AG09319 (cell line): ENCODE data around the gene EPB41L4A.
"Not testable (repeated sequence)": the region's sequence is repeated elsewhere in the genome, so short reads cannot be mapped to it uniquely, and the experiment has no call there.

Experiments used
- DNase-seq: peaks from one replicate; pipeline ENCODE4 v3.0.0-alpha.2; 2010; ENCODE audit warnings: low read depth; ENCODE audit errors: extremely low read depth
- TF ChIP-seq, protein P1 (sequence below): IDR thresholded peaks from 2 replicates; pipeline ENCODE4 v1.5.1; 2011; ENCODE audit warnings: low read depth, mild to moderate bottlenecking, inconsistent platforms, low read length, moderate library complexity

The EPB41L4A gene

DNA sequence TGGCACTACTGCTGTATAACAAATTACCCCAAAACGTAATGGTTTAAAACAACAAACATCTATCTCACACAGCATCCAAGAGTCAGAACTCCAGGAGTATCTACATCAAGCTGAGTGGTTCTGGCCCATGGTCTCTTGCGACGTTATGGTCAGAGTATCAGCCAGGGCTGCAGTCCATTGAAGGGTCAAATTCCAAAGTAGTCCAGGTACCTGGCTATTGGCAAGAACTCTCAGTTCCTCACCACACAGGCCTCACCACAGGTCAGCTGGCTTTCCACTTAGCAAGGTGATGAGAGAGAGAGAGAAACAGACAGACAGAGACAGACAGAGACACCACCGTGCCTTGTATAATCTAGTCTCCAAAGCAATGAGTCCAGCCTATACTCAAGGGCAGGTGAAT, 22.6 kb downstream of the EPB41L4A start:
- TF ChIP-seq, protein P1, sequence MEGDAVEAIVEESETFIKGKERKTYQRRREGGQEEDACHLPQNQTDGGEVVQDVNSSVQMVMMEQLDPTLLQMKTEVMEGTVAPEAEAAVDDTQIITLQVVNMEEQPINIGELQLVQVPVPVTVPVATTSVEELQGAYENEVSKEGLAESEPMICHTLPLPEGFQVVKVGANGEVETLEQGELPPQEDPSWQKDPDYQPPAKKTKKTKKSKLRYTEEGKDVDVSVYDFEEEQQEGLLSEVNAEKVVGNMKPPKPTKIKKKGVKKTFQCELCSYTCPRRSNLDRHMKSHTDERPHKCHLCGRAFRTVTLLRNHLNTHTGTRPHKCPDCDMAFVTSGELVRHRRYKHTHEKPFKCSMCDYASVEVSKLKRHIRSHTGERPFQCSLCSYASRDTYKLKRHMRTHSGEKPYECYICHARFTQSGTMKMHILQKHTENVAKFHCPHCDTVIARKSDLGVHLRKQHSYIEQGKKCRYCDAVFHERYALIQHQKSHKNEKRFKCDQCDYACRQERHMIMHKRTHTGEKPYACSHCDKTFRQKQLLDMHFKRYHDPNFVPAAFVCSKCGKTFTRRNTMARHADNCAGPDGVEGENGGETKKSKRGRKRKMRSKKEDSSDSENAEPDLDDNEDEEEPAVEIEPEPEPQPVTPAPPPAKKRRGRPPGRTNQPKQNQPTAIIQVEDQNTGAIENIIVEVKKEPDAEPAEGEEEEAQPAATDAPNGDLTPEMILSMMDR = no peak
- no peak for DNase-seq

DNA sequence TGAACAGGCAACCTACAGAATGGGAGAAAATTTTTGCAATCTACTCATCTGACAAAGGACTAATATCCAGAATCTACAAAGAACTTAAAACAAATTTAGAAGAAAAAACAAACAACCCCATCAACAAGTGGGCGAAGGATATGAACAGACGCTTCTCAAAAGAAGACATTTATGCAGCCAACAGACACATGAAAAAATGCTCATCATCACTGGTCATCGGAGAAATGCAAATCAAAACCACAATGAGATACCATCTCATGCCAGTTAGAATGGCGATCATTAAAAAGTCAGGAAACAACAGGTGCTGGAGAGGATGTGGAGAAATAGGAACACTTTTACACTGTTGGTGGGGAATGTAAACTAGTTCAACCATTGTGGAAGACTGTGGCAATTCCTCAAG, 23.8 kb downstream of the EPB41L4A start:
- DNase-seq = not testable (repeated sequence)

DNA sequence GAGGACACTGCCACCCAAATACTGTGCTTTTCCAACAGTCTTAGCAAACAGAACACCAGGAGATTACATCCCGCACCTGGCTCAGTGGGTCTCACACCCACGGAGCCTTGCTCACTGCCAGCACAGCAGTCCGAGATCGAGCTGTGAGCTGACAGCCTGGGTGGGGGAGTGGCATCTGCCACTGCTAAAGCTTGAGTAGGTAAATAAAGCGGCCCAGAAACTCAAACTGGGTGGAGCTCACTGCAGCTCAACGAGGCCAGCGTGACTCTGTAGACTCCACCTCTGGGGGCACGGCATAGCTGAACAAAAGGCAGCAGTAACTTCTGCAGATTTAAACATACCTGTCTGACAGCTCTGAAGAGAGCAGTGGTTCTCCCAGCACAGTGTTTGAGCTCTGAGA, 28.8 kb downstream of the EPB41L4A start:
- no peak for DNase-seq
- TF ChIP-seq, protein P1 = no peak

DNA sequence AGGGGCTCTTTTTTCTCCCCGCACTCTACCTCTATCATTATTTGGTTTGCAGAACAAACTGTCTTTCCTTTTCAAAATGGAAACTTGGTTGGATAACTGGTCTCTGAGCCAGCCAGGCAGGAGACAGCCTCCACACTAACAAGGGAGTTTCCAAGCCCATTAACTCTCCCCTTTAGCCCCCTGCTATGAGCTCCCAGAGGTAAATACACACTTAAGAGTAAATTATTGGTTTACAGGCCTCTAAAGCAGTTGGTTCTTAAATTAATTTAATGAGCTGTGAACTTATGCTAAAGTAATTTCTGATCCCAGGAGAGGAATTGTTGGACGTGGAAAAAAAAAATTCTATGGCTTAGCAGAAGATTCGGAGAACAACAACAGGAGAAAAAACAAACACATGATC, 30.3 kb downstream of the EPB41L4A start:
- TF ChIP-seq, protein P1 = no peak
- DNase-seq = no peak

DNA sequence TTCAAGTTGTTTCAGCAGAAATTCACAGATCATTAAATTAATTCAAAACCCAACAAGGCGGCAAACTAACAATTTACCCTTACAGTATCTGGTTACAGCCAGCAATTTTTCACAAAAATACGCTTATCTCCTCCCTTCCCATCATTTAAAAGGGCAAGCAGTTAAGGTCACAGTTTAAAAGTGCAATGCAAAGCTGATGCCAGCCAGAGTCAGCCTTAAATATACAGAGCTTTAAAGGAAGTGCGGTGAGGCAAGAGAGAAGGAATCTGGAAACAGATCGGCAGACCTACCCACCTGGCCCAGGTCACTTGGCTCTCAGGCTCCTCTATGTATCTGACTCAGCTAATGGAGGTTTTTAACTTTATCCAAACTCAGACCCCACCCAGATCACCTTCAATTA, 31.0 kb downstream of the EPB41L4A start:
- TF ChIP-seq, protein P1 = no peak
- DNase-seq = no peak

DNA sequence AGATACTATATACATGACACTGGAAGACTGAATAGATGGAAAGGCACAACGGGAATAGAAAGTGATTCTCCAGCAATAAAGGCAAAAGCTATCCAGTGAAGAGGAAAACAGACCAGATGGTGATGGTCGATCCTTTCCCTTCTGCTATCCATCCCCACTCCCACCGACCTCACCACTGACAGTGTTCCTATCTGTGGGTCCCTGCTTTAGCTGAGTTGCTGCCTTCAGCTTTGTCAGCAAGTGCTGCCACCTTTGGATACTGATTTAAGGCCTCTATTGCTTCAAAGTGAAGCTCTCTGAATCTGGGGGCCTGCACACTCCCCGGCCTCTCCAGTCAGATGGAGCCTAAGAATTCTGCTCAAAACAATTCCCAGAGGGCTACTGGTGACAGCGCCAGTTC, 32.3 kb downstream of the EPB41L4A start:
- no peak for DNase-seq
- TF ChIP-seq, protein P1 = no peak

DNA sequence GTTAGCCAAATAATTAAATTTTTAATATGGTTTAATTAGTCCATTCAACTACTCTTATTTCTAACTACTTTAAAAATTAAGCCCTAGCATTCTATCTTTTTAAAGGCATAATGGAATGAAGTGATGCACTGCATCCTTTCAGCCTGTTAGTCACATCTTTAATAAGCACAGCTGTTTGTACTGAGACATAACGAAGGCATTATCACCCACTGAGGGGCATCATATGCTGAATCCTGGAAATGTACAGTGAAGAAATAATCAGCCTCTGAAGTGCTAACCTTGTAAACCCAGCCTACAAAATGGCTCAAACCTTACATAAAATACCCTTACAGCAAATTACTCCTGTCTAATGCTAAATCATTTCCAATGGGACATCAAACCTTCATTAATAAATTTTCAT, 33.1 kb downstream of the EPB41L4A start:
- TF ChIP-seq, protein P1 = no peak
- no peak for DNase-seq

DNA sequence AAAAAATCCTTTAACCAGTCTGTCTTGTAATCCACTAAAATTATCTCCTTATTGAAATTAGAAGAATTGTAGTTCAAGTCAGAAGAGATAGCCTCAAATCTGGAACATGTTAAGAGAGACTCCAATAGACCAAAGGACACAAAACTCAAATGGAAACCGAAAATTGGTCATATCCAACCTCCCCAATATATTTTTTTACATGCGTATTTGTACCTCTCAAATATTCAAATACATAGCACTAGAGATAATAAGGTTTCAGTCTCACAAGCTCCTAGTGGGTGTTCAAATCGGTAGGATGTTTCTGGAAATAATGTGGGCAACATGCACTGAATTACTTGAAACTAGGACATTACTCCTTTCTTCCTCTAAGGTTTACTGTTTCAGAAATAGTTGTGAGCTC, 33.5 kb downstream of the EPB41L4A start:
- TF ChIP-seq, protein P1 = no peak
- DNase-seq = no peak
